Astrocyte of the cerebellum (primary cell): ENCODE results near the gene CDC7.

Source experiments
- DNase-seq: peaks from one replicate; pipeline ENCODE4 v3.0.0-alpha.2; 2011; ENCODE audit warnings: low read depth
- H3K4me3 ChIP-seq: 2 replicates; pipeline ENCODE4 v1.5.1; 2011; ENCODE audit warnings: mild to moderate bottlenecking, low read depth, low read length, moderate library complexity
- CTCF ChIP-seq: IDR thresholded peaks from 2 replicates; pipeline ENCODE4 v1.5.1; 2012; ENCODE audit warnings: low read length, low read depth, moderate library complexity, mild to moderate bottlenecking; ENCODE audit errors: missing control alignments
- in situ Hi-C: cut with HindIII; loops from 2 replicates; pipeline ENCODE4 v1.10.0; 2017; ENCODE audit warnings: low sequenced_read_pairs

Gene CDC7

DNA sequence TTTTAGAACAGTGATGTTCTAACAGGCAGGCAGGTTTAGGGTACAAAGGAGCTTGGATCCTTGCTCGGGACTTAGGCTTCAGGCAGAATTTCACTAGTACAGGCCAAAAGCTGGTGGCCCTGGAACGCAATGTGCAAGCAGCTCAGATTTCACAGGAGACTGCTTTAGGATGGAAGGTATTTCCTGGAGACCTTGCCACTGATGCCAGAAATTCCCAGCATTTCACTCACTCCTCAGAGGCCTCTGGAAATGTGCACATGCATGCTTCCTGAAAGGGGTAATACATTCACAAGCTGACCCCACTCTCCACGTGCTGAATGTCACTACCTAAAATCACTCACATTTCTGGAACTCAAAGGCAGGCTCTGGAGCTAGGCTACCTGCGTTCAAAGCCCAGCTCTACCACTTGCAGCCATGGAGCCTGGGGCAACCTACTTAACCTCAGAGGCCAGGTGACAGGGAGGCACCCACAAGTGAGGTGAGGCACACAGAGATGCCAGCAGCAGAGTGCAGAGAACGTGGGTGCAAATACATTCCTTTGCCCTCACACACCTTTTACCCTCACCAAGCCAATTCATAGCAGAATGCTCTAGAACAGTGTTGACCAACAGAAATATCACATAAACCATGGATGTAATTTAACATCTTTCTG is 56.5 kb downstream of the CDC7 start:
- DNase-seq = no peak
- H3K4me3 ChIP-seq = no peak overlapping the region
- in situ Hi-C loops = no loop called here
- no peak for TF ChIP-seq CTCF

DNA sequence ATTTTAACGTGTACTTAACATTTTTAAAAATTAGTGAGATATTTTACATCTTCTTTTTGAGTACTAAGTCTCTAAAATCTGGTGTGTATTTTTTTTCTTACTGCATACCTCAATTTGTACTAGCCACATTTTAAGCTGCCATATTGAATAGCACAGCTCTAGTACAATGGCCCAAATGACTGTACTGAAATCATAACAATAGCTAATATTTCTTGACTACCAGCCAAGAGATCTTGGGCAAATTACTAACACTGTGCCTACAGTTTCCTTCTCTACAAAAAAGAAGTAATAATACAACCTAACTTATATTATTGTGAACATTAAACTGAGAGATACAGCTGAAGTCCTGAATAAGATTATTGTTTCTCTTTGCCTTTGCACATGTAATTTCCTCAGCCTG is 57.2 kb downstream of the CDC7 start:
- DNase-seq = no peak
- no peak overlapping the region for H3K4me3 ChIP-seq
- in situ Hi-C loops = no loop called here
- no peak for TF ChIP-seq CTCF

DNA sequence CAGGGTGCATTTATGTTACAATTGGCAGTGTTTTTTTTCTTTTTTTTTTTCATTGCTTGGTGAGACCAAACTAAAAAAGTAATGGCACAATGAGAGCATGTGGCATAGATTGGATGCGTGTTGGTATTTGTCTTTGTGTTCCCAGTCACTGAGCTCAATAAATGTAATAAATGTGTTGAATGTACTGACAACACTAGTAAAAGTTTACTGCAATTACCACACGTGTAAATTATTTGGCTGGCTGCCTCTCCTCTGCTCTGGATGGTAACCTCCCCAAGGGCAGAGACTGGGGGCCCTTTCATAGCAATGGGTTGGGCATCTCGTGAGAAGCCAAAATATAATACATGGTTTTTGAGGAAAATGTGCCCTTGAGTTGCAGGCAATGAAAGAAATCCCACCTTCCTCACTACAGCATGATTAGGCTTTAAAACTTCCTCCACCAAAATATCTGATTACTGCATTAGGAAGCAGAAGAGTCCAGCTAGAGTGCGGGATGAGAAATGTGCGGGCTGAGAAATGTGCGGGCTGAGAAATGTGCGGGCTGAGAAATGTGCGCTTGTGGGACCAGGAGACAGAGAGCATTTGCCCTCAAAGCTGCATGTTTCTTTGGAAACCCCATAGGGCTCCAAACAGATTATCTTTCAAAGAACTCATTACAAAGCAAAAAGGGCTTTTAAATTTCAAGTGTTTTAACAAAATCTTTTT is 58.5 kb downstream of the CDC7 start:
- in situ Hi-C loops = no loop called here
- DNase-seq = no peak
- no peak for TF ChIP-seq CTCF
- H3K4me3 ChIP-seq = no peak overlapping the region

DNA sequence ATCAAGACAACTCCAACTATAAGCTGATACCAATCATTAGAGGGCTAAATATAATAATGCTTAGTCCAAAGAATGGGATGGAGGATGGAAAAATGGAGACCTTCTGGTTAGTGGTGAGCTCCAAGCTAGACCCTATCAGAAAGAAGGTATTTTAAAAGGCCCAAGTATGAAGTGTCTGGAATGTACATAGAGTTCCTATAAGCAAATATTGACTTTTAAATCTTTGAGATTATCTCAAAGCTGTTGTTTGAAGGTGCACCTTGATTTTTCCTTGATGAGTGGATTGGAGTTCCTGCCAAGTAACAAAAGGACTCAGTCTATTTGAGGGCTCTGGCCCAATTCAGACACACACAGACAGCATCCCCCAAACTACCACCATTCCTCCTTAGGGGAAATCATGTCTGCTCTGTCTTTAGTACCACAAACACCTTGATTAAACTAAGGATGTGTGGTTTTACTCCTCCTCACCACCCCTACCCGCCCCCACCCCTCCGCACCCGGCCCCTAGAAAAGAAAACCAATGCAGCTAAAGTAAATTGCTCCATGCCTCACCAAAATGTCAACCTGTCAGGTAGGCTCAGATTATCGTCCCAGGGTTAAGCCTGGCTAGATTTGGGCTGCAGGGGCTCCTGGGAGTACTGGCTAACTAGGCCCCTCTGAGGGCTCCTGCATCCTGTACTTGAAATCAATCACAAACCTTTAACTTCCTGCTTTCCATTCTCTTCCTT is 59.4 kb downstream of the CDC7 start:
- TF ChIP-seq CTCF = no peak
- in situ Hi-C loops = no loop called here
- H3K4me3 ChIP-seq = no peak overlapping the region
- DNase-seq = no peak

DNA sequence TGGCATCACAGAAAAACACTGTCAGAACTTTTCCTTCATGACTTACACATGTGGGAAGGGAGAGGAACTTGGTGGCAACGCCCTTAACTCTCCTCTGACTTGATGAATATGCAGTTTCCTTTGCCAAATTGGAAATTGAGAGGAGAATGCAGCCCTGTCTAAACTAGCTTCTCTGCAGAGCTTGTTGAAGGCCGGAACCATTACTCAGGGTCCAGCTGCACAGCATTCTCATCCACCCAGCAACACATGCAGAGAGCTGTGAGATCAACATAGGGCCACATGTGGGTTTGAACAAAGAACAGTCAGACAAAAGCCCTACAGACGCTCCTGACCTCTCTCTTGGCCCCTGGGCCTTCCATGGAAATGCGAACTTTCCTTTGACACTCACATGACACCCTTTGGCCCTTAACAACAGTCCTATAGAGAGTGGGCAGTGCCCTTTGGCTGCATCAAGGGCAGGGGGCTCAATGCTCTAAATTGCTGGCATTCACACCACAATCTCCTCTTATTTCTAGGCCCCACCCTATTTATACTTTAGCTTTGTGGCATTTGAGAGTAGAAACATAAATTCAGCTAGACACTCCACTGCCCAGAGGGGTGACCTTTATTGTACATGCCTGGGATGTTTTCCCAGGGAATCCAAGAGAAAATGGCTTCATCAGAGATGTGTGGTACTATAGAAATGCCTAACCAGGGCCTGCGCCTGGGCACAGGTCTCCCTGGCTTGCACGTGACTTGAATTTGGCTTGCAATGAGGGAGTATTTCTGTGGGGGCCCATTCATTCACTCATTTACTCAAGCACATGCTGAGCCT is 64.4 kb downstream of the CDC7 start:
- H3K4me3 ChIP-seq = no peak overlapping the region
- no peak for TF ChIP-seq CTCF
- in situ Hi-C loops = no loop called here
- DNase-seq = no peak

GRCh38 chr1:91567583-91567982 is 66.9 kb downstream of the CDC7 start:
- H3K4me3 ChIP-seq = no peak overlapping the region
- no peak for TF ChIP-seq CTCF
- no peak for DNase-seq
- in situ Hi-C loops = no loop called here
